GM20431 (cell line): ENCODE data around the gene EXOC7.
"Not testable (repeated sequence)": the region's sequence is repeated elsewhere in the genome, so short reads cannot be mapped to it uniquely, and the experiment has no call there.

Experiments used
- in situ Hi-C: fragments of 300-500 bp; cut with MseI, MboI; formaldehyde crosslinking; loops from one replicate; pipeline ENCODE4 v1.15.0; 2020; ENCODE audit warnings: low sequenced_read_pairs; ENCODE audit not compliant: unreplicated experiment

EXOC7 gene

DNA sequence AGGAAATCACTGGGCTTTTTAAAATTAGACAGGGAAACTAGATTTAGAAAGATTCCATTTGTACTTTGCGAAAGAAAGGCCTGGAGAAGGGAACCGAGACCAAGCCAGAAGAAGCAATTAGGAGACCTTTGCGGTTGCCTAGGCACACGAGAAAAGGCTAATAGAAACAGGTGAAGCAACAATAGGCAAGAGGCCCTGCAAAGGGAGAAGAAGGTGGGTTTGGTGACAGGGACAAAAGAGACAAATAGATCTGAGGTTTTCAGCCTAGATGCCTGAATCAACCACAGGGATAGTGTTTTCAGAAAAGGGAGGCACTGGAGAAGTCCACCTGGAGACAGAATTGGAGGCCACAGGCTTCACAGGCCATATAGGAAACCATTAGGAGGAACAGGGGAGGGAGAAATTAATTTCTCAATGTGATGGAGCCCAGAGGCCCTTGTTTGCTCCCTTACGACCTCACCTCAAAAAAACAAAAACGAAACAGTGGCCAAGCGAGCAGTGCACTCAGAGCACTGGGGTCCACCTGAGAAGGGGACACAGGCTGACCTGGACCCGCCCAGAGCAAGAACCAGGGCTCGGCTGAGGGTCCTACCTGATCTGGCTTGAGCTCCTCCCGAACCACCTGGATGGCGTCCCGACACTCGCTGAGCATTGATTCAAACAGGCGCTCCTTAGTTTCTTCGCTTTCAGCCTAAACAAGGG is 53.6 kb downstream of the EXOC7 start:
- in situ Hi-C loops: no loop called here

DNA sequence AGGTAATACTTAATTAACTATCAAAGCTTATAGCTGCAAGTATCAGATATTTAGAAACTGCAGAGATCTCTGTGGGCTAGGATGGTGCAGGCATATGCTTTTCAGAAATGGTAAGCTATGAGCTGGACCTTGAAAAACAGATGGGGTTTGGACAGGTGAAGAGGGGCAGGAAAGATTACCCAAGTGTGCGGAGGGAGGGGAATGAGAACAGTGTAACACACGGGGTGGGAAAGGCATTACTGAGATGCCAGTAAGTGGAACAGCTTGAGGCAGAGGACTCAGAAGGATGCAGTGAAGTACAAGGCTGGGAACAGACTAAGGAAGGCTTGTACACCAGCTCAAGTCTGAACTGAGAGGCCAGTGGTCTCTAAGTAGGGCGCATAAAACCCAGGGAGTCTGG is 54.3 kb downstream of the EXOC7 start:
- in situ Hi-C loops: no loop called here

DNA sequence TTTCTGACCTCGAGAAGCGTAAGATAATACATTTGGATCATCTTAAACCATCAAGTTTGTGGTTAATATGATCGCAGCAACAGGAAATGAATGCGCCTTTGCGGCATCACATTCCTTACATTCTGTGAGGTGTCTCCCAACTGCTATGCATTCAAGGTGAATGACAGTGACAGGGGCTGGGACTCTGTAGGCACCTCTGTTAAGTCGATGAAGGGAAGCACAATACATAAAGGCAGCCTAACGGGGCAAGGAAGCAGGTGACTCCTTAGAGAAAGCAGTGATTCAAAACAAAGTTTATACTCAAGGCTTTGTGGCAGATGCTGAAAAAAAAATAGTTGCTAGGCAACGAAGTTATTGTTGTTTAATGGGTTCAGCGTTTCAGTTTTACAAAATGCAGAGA is 54.9 kb downstream of the EXOC7 start:
- in situ Hi-C loops: no loop called here

GRCh38 chr17:76048025-76048605 is 55.5 kb downstream of the EXOC7 start:
- in situ Hi-C loops: no loop called here

DNA sequence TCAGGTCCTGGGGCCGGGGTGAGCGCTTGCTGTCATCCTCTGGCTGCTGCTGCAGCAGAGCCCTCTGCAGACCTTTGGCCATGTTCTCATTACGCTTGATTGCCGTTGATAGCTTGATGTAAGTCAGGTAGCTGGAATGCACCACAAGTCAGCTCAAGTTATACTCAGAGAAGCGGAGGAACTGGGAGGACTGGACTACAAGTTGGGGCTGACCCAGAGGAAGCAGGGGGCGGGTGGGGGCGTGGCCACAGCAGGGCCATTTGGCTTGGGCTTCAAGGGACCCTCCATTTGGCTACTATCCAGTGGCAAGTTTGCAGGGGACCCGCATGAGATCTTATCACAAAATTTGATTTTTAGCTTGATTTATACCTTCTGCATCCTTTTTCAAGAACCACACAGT is 57.5 kb downstream of the EXOC7 start:
- in situ Hi-C loops: no loop called here

GRCh38 chr17:76044475-76045007 is 59.0 kb downstream of the EXOC7 start:
- in situ Hi-C loops: not testable (repeated sequence)

DNA sequence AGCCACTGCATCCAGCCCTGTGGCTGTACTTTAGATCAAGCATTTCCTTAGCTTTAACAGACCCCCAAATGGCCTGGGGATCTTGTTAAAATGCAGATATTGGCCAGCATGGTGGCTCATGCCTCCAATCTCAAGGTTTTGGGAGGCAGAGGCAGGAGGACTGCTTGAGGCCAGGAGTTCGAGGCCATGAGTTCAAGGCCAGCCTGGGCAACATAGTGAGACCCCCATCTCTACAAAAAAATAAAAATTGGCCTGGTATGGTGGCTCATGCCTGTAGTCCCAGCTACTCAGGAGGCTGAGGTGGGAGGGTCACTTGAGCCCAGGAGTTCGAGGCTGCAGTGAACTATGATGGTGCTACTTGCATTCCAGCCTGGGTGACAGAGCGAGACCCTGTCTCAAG is 60.7 kb downstream of the EXOC7 start:
- in situ Hi-C loops: not testable (repeated sequence)

GRCh38 chr17:76040376-76040775 is 63.2 kb downstream of the EXOC7 start:
- in situ Hi-C loops: no loop called here

- in situ Hi-C loops: no loop called here
Measured at GRCh38 chr17:76039121-76039520, 64.5 kb downstream of the EXOC7 start.

DNA sequence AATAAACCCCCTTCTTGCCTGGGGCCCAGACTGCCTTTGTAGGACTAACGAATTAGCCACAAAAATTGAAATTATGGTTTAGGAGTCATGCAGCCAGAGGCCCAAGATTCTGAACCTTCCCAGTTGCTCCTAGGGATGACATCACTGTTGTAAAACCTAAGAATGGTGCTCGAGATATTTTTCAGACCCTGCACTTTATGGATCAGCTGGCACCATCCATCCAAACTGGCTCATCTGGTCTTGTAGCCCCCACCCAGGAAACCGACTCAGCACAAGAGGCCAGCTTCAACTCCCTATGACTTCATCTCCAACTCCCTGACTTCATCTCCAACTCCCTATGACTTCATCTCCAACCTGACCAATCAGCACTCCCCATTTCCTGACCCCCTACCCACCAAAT is 65.5 kb downstream of the EXOC7 start:
- in situ Hi-C loops: no loop called here

DNA sequence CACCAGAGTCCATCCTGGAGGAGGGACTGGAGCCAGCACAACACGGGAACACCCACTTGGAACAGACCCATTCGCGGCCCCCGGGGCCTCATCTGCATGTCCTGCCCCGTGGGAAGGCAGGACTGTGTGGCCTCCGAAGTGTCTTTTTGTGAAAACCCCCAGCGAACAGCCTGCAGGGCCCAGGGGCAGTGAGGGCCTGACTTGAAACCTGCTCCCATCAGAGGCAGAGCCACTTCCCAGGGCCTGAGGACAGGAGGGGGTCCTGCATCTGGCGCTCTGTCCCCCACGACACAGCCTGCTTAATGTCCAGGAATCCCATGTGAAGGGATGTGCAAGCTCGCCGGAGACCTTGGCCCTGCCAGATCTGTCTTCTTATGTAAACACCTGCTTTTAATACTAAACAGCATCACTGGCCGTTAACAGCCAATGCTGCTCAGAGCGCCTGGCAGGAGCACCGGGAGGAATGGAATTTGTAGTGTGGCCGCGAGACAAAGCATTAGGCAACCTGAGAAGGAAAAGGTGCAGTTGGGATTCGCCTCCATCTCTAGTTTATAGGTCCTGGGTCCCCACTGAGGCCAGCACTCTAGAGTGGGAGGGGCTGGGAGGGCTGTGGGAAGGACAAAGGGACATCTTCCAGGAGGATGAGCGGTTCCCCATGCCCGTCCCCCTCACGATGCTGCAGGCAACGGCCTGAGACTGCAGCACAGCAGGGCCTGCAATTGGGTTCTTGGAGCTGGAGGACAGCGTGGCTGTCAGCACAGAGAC is 66.9 kb downstream of the EXOC7 start:
- in situ Hi-C loops: no loop called here

GRCh38 chr17:76034428-76035350 is 68.9 kb downstream of the EXOC7 start:
- in situ Hi-C loops: no loop called here

GRCh38 chr17:76033139-76033538 is 70.4 kb downstream of the EXOC7 start:
- in situ Hi-C loops: no loop called here

DNA sequence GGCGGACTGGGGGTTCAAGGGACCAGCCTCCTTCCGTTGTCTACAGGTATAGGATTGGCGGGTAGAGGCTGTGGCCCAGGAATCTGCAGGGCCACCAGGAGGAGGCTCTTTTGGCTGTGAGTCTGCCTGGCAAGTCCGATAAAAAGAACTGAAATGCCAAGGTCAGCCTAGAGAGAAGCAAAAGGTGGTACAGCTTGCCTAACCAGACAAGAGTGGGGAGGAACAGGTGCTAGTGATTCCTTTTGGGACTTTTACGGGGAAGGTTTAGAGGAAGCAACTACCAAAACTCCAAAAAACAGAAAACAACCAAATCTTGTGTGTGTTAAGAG is 70.8 kb downstream of the EXOC7 start:
- in situ Hi-C loops: no loop called here

GRCh38 chr17:76032073-76032779 is 71.4 kb downstream of the EXOC7 start:
- in situ Hi-C loops: no loop called here
